Activated CD8-positive, alpha-beta memory T cell treated with anti-CD3 and anti-CD28 coated beads, Interleukin-2, amount 50 U/mL, for 24 hours (primary cell): ENCODE measurements around the gene C14orf93.

Experiments used
- DNase-seq: peaks from one replicate; pipeline ENCODE4 v3.0.0-alpha.2; 2020; ENCODE audit errors: extremely low read depth

The C14orf93 gene

GRCh38 chr14:22995889-22996625, 13.9 kb downstream of the C14orf93 start:
- no peak for DNase-seq

DNA sequence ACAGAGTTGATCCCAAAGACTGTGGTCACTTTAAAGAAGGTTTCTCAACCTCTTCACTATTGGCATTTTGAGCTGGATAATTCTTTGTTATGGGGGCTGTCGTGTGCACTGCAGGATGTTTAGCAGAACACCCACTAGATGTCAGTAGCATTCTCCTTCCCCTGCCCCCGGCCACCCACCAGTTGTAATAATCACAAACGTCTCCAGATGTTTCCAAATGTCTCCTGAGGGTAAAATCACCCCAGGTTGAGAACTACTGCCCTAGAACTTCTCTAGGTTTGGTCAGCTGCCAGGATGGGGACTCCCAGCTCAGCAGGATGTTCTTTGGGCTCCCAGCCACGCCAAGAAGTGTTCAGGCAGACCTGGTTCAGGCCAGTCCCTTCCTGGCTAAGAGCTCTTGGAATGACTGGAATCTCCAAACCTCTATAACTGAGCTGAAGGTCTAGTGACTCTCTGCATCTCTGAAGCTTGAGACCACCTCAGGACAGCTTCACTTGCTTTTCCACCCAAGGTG, 15.1 kb downstream of the C14orf93 start:
- no peak for DNase-seq

DNA sequence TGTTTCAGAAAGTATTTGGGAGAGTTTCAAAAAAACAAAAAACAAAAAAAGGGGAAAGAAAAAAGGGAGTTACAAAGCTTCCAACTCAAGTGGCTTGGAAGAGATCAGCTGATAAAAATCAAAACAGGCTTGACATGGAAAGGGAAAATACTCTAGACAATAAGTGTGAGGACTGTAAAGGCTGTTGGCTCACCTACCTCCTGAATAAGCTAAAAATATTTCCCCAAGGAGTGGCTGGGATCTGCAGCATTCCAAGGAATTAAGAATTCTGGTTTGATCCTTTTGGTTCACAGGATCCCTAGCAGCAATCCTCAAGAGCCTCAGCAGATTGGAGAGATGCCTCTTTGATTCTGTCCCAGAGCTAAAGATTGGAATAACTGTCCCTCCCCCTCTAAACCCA, 16.4 kb downstream of the C14orf93 start:
- no peak for DNase-seq

DNA sequence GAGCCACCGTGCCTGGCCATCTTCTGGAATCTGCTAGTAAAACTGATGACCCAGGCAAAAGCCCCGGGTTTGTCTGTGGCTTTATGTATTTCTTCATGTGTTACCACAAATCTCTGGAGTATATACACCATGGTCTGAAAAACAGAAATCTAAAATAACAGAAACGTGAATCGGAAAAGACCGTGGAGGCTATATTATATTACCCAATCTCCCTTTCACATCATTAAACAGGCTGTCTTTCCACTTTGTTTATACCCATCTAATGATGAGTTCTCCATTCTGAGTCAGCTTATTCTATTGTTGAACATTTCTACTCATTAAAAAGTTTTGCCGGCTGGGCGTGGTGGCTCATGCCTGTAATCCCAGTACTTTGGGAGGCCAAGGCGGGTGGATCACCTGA, 18.1 kb downstream of the C14orf93 start:
- DNase-seq = no peak

GRCh38 chr14:22987291-22987690, 22.7 kb downstream of the C14orf93 start:
- no peak for DNase-seq

DNA sequence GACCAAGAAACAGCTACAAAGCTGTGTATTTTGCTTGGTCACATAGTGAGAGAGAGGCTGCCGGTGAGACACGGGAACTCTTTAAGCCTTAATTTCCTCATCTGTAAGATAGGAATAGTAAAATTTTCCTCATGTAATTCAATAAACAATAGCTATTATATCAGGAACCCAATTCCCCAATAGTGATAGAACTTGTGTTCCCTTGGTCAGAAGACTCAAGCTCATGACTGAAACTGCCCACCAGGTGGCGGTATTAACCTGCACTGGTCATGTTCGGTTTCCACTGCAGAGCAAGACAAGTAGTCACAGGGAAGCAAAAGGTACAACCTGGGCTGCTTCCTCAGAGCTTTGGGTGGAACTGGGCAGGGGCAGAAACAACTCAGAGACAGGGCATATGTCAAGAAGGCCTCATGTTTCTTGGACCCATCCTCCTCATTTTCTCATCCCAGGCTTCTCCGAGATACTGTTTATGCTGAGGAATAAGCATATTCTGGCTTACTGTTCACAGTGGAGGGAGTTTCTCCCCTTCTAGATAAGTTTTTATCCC, 23.4 kb downstream of the C14orf93 start:
- DNase-seq = peak; percentile 76

GRCh38 chr14:22985894-22986507, 23.9 kb downstream of the C14orf93 start:
- no peak for DNase-seq

- DNase-seq = no peak
Measured at GRCh38 chr14:22984959-22985658, 24.8 kb downstream of the C14orf93 start.

DNA sequence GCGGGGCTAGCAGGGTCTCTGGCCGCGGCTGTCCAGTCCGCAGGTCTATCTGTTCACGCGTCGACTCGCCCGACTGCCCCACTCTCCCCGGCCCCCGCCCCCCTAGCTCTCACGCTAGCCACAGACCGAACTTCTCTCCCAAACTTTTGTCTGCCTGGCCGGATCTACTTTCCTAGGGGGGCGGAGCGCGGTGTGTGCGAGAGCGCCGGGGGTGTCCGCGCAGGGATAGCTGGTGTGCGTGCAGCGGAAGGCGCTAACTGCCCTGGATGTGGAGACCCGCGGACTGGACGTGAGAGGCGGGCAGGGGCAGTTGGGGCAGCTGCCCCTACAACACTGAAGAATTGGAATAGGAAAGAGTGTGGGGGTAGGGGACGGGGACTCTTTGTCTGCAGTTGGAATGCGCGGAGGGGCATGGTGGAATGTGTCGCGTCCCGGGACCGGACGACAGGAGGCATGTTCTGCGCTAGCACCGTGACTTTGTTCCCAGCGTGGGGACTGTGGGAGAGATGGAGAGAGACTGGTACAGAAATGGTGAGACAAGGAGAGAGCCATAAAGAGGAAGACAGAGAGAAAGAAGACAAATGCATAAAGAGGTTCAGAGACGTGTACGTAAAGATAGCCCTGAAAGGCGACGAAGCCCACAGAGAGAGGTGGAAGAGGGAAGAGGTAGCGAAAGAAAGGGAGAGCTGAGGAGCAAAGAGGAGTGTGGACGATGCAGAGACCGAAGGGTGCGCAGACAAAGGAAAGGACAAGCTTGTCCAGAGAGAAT, 27.3 kb downstream of the C14orf93 start, which contains the start of gene AJUBA:
AJUBA (minus strand) TSS at position 75 of the 769 bp plus-strand sequence. CDS start 285 bp downstream, outside the sequence.
- peak; percentile 53 for DNase-seq

DNA sequence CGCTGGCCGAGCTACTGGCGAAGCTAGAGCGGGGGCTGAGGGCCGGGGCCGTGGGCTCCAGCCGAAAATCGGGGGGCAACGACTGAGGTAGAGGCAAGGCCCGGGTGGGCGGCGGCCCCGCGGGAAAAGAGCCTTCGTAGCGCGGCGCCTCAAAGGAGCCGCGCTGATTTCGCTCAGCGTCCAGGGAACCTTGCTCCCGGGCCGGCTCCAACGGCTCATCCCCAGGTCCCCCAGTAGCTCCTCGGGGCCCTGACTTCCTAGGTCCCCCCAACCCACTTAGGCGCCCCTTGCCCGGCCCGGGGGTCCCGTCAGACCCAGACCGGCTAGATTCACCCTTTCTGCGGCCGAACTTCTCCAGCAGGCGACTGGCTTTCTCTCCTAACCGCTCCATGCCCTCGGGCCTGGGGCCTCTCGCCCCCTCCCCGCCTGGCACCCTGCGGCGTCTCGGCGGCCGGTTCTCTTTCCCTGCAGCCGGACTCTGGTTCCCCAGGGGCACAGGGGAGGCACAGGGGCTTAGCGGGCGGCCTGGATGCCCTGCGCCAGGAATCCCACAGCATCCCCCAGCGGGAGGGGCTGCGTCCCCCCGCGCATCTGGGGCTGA, 28.0 kb downstream of the C14orf93 start:
- no peak for DNase-seq

GRCh38 chr14:22981090-22981875, 28.7 kb downstream of the C14orf93 start:
- no peak for DNase-seq

DNA sequence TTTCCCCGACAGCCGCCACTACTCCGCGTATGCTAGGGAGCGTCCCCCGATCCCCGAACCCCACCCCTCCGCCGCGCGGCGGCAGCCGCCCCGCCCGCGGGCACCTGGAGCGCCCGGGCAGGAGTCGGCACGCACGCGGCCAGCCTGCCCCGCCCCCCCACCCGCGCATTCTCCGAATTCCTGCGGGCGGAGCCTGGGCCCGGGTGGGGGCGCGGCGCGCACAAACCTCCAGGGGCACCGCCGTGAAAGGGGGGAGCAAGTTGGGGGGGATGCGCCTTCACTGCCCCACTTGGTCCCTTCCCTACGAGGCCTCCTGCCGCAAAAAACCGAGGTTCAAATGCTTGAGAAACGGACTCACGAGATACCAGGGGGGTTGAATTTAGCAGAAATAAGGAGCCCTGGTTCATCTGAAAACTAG, 29.3 kb downstream of the C14orf93 start:
- DNase-seq = no peak

GRCh38 chr14:22979748-22980392, 30.1 kb downstream of the C14orf93 start:
- DNase-seq = no peak

GRCh38 chr14:22978981-22979671, 30.8 kb downstream of the C14orf93 start:
- no peak for DNase-seq

- no peak for DNase-seq
Measured at GRCh38 chr14:22978487-22978837, 31.5 kb downstream of the C14orf93 start.

GRCh38 chr14:22977684-22978486, 32.1 kb downstream of the C14orf93 start:
- no peak for DNase-seq

DNA sequence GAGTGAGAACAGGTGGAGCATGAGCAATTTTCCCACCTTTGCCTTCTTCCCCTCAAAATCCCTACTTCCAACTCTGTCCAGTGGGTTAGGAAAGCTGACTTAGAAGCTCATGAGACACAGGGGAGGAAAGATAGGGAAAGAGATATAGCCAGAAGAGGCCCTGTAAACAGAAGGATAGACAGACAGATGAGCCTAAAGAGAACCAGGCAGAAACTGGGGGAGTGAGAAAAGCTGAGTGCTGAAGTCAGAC, 32.6 kb downstream of the C14orf93 start:
- no peak for DNase-seq

DNA sequence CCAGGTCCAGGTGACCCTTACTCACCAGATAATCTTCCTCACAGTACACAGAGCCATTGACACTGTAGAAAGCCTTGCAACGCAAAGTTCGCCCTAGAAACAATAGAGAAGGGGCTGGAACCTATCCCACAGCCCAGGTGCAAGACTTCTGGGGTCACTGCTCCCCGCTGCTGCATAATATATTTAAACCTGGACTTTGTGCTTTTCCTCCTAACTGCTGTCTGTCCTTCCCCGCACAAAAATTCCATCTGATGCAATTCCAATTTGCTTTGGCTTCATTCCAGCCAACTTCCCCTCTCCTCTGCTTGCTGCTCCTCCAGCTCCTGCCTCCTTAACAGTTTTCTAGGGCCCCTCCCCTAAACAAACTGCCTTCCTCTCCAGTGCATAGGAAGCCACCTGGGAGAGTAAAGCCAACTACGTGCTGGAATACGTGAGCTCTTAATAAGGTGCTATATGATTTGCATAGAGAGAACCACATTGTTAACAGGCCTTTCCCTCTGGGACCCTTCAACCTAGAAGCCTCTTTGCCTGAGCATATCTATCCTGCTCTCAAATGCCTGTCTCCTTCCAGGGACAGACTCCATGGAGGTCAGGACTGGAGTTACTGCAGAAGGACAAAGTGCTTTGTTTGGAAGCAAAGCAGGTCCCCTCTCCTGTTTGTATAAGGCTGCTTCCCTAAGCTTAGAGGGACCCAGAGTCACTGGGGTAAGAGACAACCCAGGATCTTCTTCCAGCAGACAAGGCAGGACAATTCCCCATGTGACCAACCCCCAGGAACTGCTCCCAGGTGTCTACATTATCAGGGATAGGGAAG, 33.1 kb downstream of the C14orf93 start:
- no peak for DNase-seq
